ENCODE measurements around the gene RHOBTB1.

- TF ChIP-seq CTCF (IDR thresholded peaks at IDR 0.05) = no peak
- no peak for TF ChIP-seq TCF7L2 (IDR thresholded peaks at IDR 0.05; ENCODE audit: low read depth, low read length)
Measured at GRCh38 chr10:60932756-60933155, 11.2 kb downstream of the RHOBTB1 start.

All from Panc1 (cell line).